ENCODE results near the gene PUS3.

DNA sequence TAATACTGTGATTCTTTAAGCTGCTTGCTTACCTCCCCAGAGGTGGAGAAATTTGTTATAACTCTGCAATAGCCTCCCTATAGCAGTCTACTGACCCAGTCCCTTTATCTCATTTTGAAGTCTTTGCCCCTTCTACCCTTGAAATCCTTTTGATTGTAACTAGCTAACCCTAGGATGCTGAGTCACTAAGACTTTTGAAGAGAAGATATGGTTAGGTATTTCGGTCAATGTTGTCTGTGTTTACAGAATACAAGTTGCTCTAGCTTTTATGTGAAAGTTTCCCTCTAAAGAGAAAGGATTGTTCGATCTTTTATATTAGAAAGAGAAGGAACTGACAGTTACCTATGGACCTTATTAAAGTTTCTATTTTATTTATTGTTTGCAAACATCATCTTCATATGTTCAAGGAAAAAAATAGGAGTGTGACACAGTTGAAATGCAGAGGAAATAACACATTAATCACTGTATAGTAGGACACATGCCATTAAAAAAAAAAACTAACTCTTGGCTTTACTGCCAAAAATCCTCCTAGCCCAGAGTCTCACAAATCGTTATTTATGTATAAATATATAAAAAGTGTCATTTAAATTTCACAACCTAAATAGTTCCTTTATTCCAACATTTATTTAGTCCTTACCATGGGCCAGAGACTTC is 12.4 kb downstream of the PUS3 start:
- TF ChIP-seq SMC3 (conservative IDR thresholded peaks at IDR 0.05; ENCODE audit: poor library complexity) = no peak
- no peak for TF ChIP-seq EZH2 (IDR thresholded peaks at IDR 0.05; ENCODE audit: borderline replicate concordance, insufficient read depth, low read length, poor library complexity, severe bottlenecking)
- TF ChIP-seq, protein P1, sequence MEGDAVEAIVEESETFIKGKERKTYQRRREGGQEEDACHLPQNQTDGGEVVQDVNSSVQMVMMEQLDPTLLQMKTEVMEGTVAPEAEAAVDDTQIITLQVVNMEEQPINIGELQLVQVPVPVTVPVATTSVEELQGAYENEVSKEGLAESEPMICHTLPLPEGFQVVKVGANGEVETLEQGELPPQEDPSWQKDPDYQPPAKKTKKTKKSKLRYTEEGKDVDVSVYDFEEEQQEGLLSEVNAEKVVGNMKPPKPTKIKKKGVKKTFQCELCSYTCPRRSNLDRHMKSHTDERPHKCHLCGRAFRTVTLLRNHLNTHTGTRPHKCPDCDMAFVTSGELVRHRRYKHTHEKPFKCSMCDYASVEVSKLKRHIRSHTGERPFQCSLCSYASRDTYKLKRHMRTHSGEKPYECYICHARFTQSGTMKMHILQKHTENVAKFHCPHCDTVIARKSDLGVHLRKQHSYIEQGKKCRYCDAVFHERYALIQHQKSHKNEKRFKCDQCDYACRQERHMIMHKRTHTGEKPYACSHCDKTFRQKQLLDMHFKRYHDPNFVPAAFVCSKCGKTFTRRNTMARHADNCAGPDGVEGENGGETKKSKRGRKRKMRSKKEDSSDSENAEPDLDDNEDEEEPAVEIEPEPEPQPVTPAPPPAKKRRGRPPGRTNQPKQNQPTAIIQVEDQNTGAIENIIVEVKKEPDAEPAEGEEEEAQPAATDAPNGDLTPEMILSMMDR (IDR thresholded peaks at IDR 0.05; ENCODE audit: poor library complexity, severe bottlenecking) = no peak
- no peak for TF ChIP-seq EP300 (conservative IDR thresholded peaks at IDR 0.05; ENCODE audit: poor library complexity, severe bottlenecking)
- TF ChIP-seq MXI1 (conservative IDR thresholded peaks at IDR 0.05; ENCODE audit: poor library complexity, severe bottlenecking) = no peak
- TF ChIP-seq POLR2AphosphoS5 (IDR thresholded peaks at IDR 0.05) = no peak

Data from neural cell (in vitro differentiated cells).